HG03342 (cell line): ENCODE measurements around the gene ELMO1.
"Not testable (repeated sequence)": the region's sequence is repeated elsewhere in the genome, so short reads cannot be mapped to it uniquely, and the experiment has no call there.

Experiments
- ATAC-seq: cut with Tn5 transposase; IDR thresholded peaks from one replicate; pipeline ENCODE4 v1.9.1; 2021; ENCODE audit warnings: mild to moderate bottlenecking, moderate library complexity; ENCODE audit not compliant: unreplicated experiment

The ELMO1 gene

GRCh38 chr7:36999626-37000485, 448.8 kb downstream of the ELMO1 start:
- no peak for ATAC-seq

- ATAC-seq = no peak
Observed at GRCh38 chr7:36995776-36996175, 452.9 kb downstream of the ELMO1 start.

GRCh38 chr7:36994456-36995112, 454.1 kb downstream of the ELMO1 start:
- ATAC-seq = no peak

GRCh38 chr7:36986948-36987724, 461.5 kb downstream of the ELMO1 start:
- ATAC-seq = no peak

GRCh38 chr7:36986511-36986933, 462.1 kb downstream of the ELMO1 start:
- ATAC-seq = no peak

- ATAC-seq = no peak
Observed at GRCh38 chr7:36985866-36986400, 462.7 kb downstream of the ELMO1 start.

GRCh38 chr7:36985316-36985715, 463.3 kb downstream of the ELMO1 start:
- no peak for ATAC-seq

- no peak for ATAC-seq
Observed at GRCh38 chr7:36984710-36985312, 463.9 kb downstream of the ELMO1 start.

GRCh38 chr7:36984041-36984521, 464.6 kb downstream of the ELMO1 start:
- ATAC-seq = no peak

GRCh38 chr7:36982766-36983165, 465.9 kb downstream of the ELMO1 start:
- no peak for ATAC-seq

GRCh38 chr7:36979810-36980248, 468.8 kb downstream of the ELMO1 start:
- no peak for ATAC-seq

GRCh38 chr7:36978461-36978860, 470.2 kb downstream of the ELMO1 start:
- no peak for ATAC-seq

- no peak for ATAC-seq
Observed at GRCh38 chr7:36977878-36978277, 470.8 kb downstream of the ELMO1 start.

- not testable (repeated sequence) for ATAC-seq
Observed at GRCh38 chr7:36973534-36973933, 475.1 kb downstream of the ELMO1 start.

- no peak for ATAC-seq
Observed at GRCh38 chr7:36972140-36972518, 476.5 kb downstream of the ELMO1 start.

- no peak for ATAC-seq
Observed at GRCh38 chr7:36971515-36972139, 477.0 kb downstream of the ELMO1 start.

GRCh38 chr7:36970551-36971514, 477.8 kb downstream of the ELMO1 start:
- no peak for ATAC-seq

GRCh38 chr7:36969376-36969775, 479.3 kb downstream of the ELMO1 start:
- ATAC-seq = no peak

GRCh38 chr7:36967387-36967786, 481.3 kb downstream of the ELMO1 start:
- ATAC-seq = no peak
